ENCODE results near the gene ZIC2.
"Not testable (repeated sequence)": the region's sequence is repeated elsewhere in the genome, so short reads cannot be mapped to it uniquely, and the experiment has no call there.

Gene ZIC2

GRCh38 chr13:100032642-100033041 is 51.1 kb downstream of the ZIC2 start:
- DNase-seq = not testable (repeated sequence)

DNA sequence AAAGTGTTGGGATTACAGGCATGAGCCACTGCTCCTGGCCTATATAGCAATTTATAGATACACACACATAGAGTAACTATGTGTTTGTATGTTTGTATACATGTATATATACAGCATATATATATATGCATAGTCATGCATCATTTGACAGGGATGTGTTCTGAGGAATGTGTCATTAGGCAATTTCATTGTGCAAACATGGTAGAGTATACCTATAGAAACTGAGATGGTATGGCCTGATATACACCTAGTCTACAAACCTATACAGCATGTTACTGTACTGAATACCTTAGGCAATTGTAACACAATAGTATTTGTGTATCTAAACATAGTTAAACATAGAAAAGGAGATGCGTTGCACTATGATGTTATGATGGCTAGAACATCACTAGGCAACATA is 54.4 kb downstream of the ZIC2 start:
- no peak for DNase-seq
